T-cell (primary cell): ENCODE measurements around the gene PIK3R1. TPM values are rescaled to one million over a fixed set of nuclear protein-coding genes. Genes with fewer than 3 reads are reported as not detected.

Experiments used
- ATAC-seq, 4 experiments: fragments of 200-7000 bp in 3 of 4; fragments of 150-1000 bp in 1 of 4; cut with Tn5 transposase; replicated peaks in 1 of 4; 1 replicate in 3 of 4; 2 replicates in 1 of 4; pipeline ENCODE4 v1.10.0; 2021; ENCODE audit warnings: moderate library complexity in 3 of 4, mild to moderate bottlenecking in 2 of 4, moderate number of reproducible peaks in 1 of 4
- CTCF ChIA-PET, 2 donors: fragments of 300-600 bp; sonication (Branson Sonifier 250); formaldehyde crosslinking; loops; one replicate each; lab custom pipeline; 2022; ENCODE audit warnings: antibody characterized with exemption in 2 of 2; lab: Charles Lee
- POLR2A ChIA-PET, 2 donors: fragments of 300-600 bp; sonication (Branson Sonifier 250); formaldehyde crosslinking; loops; one replicate each; lab custom pipeline; 2022; ENCODE audit warnings: antibody characterized with exemption in 2 of 2; lab: Charles Lee
- DNase-seq, 35 experiments: peaks; one replicate each; pipeline versions ENCODE4 v3.0.0 to v3.0.0-alpha.2; 2013 to 2023
- H3K27ac ChIP-seq: one replicate; pipeline ENCODE4 v1.5.1; 2013; ENCODE audit warnings: low read length
- H3K27me3 ChIP-seq, 2 experiments: replicated peaks in 1 of 2; 1 replicate in 1 of 2; 2 replicates in 1 of 2; pipeline versions ENCODE4 v1.6.1 to v1.7.0; 2013; ENCODE audit warnings: low read length in 1 of 2, mixed read lengths in 1 of 2; ENCODE audit not compliant: control insufficient read depth in 2 of 2, insufficient read depth in 2 of 2; ENCODE audit errors: extremely low read depth in 1 of 2
- H3K36me3 ChIP-seq, 2 donors: 1 replicate in 1 of 2; 2 replicates in 1 of 2; pipeline versions ENCODE4 v1.6.1 to v1.7.0; 2013; ENCODE audit warnings: low read length in 1 of 2; ENCODE audit not compliant: control insufficient read depth in 2 of 2, insufficient read depth in 1 of 2; ENCODE audit errors: extremely low read depth in 1 of 2
- H3K4me1 ChIP-seq, 2 experiments: 1 replicate in 1 of 2; 2 replicates in 1 of 2; pipeline versions ENCODE4 v1.6.1 to v1.7.0; 2013; ENCODE audit warnings: low read length in 2 of 2, mixed read lengths in 1 of 2; ENCODE audit not compliant: insufficient read depth in 2 of 2, control insufficient read depth in 1 of 2; ENCODE audit errors: extremely low read depth in 1 of 2
- H3K4me3 ChIP-seq, 2 donors: 1 replicate in 1 of 2; 2 replicates in 1 of 2; pipeline versions ENCODE4 v1.5.1 to v1.7.0; 2013; ENCODE audit warnings: mild to moderate bottlenecking in 2 of 2, low read length in 1 of 2, moderate library complexity in 1 of 2; ENCODE audit not compliant: control insufficient read depth in 1 of 2; ENCODE audit errors: extremely low read depth in 1 of 2
- H3K9me3 ChIP-seq: 2 replicates; pipeline ENCODE4 v1.7.0; 2013
- H3K27ac Mint-ChIP-seq, 2 donors: one replicate each; pipeline ENCODE4 v1.8.0; 2020 to 2021; ENCODE audit warnings: mild to moderate bottlenecking in 2 of 2, mixed read lengths in 2 of 2
- H3K27me3 Mint-ChIP-seq, 2 donors: one replicate each; pipeline ENCODE4 v1.8.0; 2021 to 2022; ENCODE audit warnings: mixed read lengths in 2 of 2
- H3K36me3 Mint-ChIP-seq: one replicate; pipeline ENCODE4 v1.8.0; 2021; ENCODE audit warnings: mixed read lengths
- H3K4me1 Mint-ChIP-seq, 3 donors: one replicate each; pipeline ENCODE4 v1.8.0; 2020 to 2022; ENCODE audit warnings: mixed read lengths in 3 of 3, mild to moderate bottlenecking in 1 of 3
- H3K4me3 Mint-ChIP-seq, 3 donors: one replicate each; pipeline ENCODE4 v1.8.0; 2020 to 2022; ENCODE audit warnings: mild to moderate bottlenecking in 3 of 3, mixed read lengths in 3 of 3, moderate library complexity in 3 of 3
- H3K9me3 Mint-ChIP-seq, 3 donors: one replicate each; pipeline ENCODE4 v1.8.0; 2020 to 2022; ENCODE audit warnings: mixed read lengths in 3 of 3
- WGBS: methylation state at CpG from one replicate; pipeline ENCODE4 v1.1.5; 2013; ENCODE audit warnings: missing lambda C conversion rate; ENCODE audit not compliant: insufficient coverage; 5-methylcytosine and 5-hydroxymethylcytosine counted together
- total RNA-seq, 35 experiments: library from RNA in 6 of 35; stranded (reverse) in 6 of 35; fragments of 120-200 nt in 1 of 35; gene quantifications; one replicate each; pipeline versions ENCODE4 v1.2.1 to v1.2.4 and lab custom pipeline; 2013 to 2026

Gene PIK3R1
- total RNA-seq, 5 donors from 2014 or later (not counting 1 experiment from before 2014, with no cell fraction given): 83.7 to 370 (median 105) TPM

- ChIA-PET POLR2A (interaction anchor here (0.6 to 2.8 kb wide), 2 partner anchors 22 to 26 kb away, joined by 6 to 25 read pairs; no protein-coding TSS in a partner anchor), CTCF (interaction anchor here (0.6 to 4.6 kb wide), 3 partner anchors 36 to 55 kb away, joined by 4 to 23 read pairs (median 8); no protein-coding TSS in a partner anchor)
- Histone ChIP-seq H3K36me3 (peaks cover 3 to 4% of the 10 kb centered on the region in 2 donors), H3K27me3 (no peaks in the 10 kb centered on the region), H3K4me1 (peaks cover 24 to 28% of the 10 kb centered on the region in 2 experiments), H3K9me3 (no peaks in the 10 kb centered on the region), H3K4me3 (peak overlapping the region; percentile 76 to 90), H3K27ac (no peak overlapping the region)
- DNase-seq (no peak), ATAC-seq (no peak)
- Mint-ChIP-seq H3K36me3 (peaks cover 17% of the 10 kb centered on the region), H3K27ac (peak overlapping the region; percentile 28 to 90), H3K4me1 (peaks cover 58 to 66% (median 60%) of the 10 kb centered on the region in 3 donors), H3K4me3 (peak overlapping the region; percentile 85 to 92 (median 88)), H3K9me3 (peaks cover 0 to 4% (median 0%) of the 10 kb centered on the region in 3 donors), H3K27me3 (no peaks in the 10 kb centered on the region)
- 43% methylated on average over 5 of the region's 5 CpGs for WGBS
Measured at GRCh38 chr5:68217528-68217927, 2.0 kb downstream of the PIK3R1 start.

GRCh38 chr5:68219161-68219816, 3.7 kb downstream of the PIK3R1 start:
- Mint-ChIP-seq H3K27ac (peak overlapping the region in 1 of 2 donors; percentile 14), H3K27me3 (no peaks in the 10 kb centered on the region), H3K9me3 (peaks cover 0 to 4% (median 0%) of the 10 kb centered on the region in 3 donors), H3K4me3 (peak overlapping the region; percentile 0 to 85 (median 25)), H3K4me1 (peaks cover 70 to 77% (median 72%) of the 10 kb centered on the region in 3 donors), H3K36me3 (peaks cover 22% of the 10 kb centered on the region)
- Histone ChIP-seq H3K27me3 (no peaks in the 10 kb centered on the region), H3K9me3 (no peaks in the 10 kb centered on the region), H3K36me3 (peaks cover 3 to 4% of the 10 kb centered on the region in 2 donors), H3K4me3 (no peak overlapping the region), H3K27ac (no peak overlapping the region), H3K4me1 (peaks cover 31 to 39% of the 10 kb centered on the region in 2 experiments)
- no peak for ATAC-seq
- ChIA-PET POLR2A (interaction anchor here (0.6 to 1.4 kb wide), 5 partner anchors 11 to 68 kb away, joined by 3 to 10 read pairs (median 4); no protein-coding TSS in a partner anchor), CTCF (interaction anchor here (1.2 to 4.6 kb wide), 4 partner anchors 24 to 37 kb away, joined by 4 to 23 read pairs (median 4); no protein-coding TSS in a partner anchor)
- 86% methylated on average over 1 of the region's 3 CpGs for WGBS
- DNase-seq: no peak

- Mint-ChIP-seq H3K36me3 (peaks cover 22% of the 10 kb centered on the region), H3K27me3 (no peaks in the 10 kb centered on the region), H3K27ac (peak overlapping the region; percentile 59 to 63), H3K9me3 (peaks cover 0 to 4% (median 0%) of the 10 kb centered on the region in 3 donors), H3K4me1 (peaks cover 78 to 83% (median 78%) of the 10 kb centered on the region in 3 donors), H3K4me3 (peak overlapping the region in 1 of 3 donors; percentile 10)
- peaks cover 3 to 4% of the 10 kb centered on the region in 2 donors for H3K36me3 ChIP-seq
- WGBS: 100% methylated on average over 6 of the region's 7 CpGs
- no peaks in the 10 kb centered on the region for H3K27me3 ChIP-seq
- no peak overlapping the region for H3K27ac ChIP-seq
- DNase-seq: no peak
- ChIA-PET CTCF (interaction anchor here (1.2 to 1.5 kb wide), 2 partner anchors 26 to 36 kb away, joined by 4 read pairs; no protein-coding TSS in a partner anchor), POLR2A (interaction anchor here (0.6 to 1.3 kb wide), 2 partner anchors 24 to 67 kb away, joined by 3 to 4 read pairs; no protein-coding TSS in a partner anchor)
- ATAC-seq: no peak
- peaks cover 29 to 41% of the 10 kb centered on the region in 2 experiments for H3K4me1 ChIP-seq
- H3K4me3 ChIP-seq: no peak overlapping the region
- H3K9me3 ChIP-seq: no peaks in the 10 kb centered on the region
Measured at GRCh38 chr5:68220260-68220659, 4.7 kb downstream of the PIK3R1 start.

- H3K27ac Mint-ChIP-seq: no peak overlapping the region
- POLR2A ChIA-PET: no interaction called here
- Histone ChIP-seq H3K27me3 (no peaks in the 10 kb centered on the region), H3K36me3 (peaks cover 4 to 8% of the 10 kb centered on the region in 2 donors), H3K9me3 (no peaks in the 10 kb centered on the region), H3K4me3 (no peak overlapping the region), H3K4me1 (peaks cover 35 to 41% of the 10 kb centered on the region in 2 experiments), H3K27ac (no peak overlapping the region)
- H3K4me1 Mint-ChIP-seq: peaks cover 85 to 90% (median 85%) of the 10 kb centered on the region in 3 donors
- peaks cover 0 to 4% (median 0%) of the 10 kb centered on the region in 3 donors for H3K9me3 Mint-ChIP-seq
- CTCF ChIA-PET: no interaction called here
- no peaks in the 10 kb centered on the region for H3K27me3 Mint-ChIP-seq
- ATAC-seq (no peak), DNase-seq (no peak)
- H3K4me3 Mint-ChIP-seq: no peak overlapping the region
- H3K36me3 Mint-ChIP-seq: peaks cover 28% of the 10 kb centered on the region
- no CpG with 5 or more reads among the region's 2 CpGs for WGBS
Measured at GRCh38 chr5:68220914-68221313, 5.4 kb downstream of the PIK3R1 start.

GRCh38 chr5:68221488-68221887, 5.9 kb downstream of the PIK3R1 start:
- WGBS: no CpG with 5 or more reads among the region's 1 CpG
- peak overlapping the region in 1 of 3 donors; percentile 12 for H3K4me3 Mint-ChIP-seq
- H3K4me3 ChIP-seq: no peak overlapping the region
- no peak overlapping the region for H3K27ac ChIP-seq
- peaks cover 33% of the 10 kb centered on the region for H3K36me3 Mint-ChIP-seq
- H3K27me3 Mint-ChIP-seq: no peaks in the 10 kb centered on the region
- POLR2A ChIA-PET: no interaction called here
- peaks cover 0 to 4% (median 0%) of the 10 kb centered on the region in 3 donors for H3K9me3 Mint-ChIP-seq
- H3K36me3 ChIP-seq: peaks cover 7 to 14% of the 10 kb centered on the region in 2 donors
- H3K27me3 ChIP-seq: no peaks in the 10 kb centered on the region
- peak overlapping the region in 1 of 2 donors; percentile 36 for H3K27ac Mint-ChIP-seq
- H3K9me3 ChIP-seq: no peaks in the 10 kb centered on the region
- CTCF ChIA-PET: no interaction called here
- peaks cover 41% of the 10 kb centered on the region in 2 experiments for H3K4me1 ChIP-seq
- no peak for DNase-seq
- ATAC-seq: no peak
- peaks cover 90 to 96% (median 91%) of the 10 kb centered on the region in 3 donors for H3K4me1 Mint-ChIP-seq

GRCh38 chr5:68222310-68222709, 6.8 kb downstream of the PIK3R1 start:
- no peaks in the 10 kb centered on the region for H3K27me3 Mint-ChIP-seq
- Histone ChIP-seq H3K4me3 (no peak overlapping the region), H3K36me3 (peaks cover 10 to 22% of the 10 kb centered on the region in 2 donors), H3K9me3 (no peaks in the 10 kb centered on the region), H3K27ac (no peak overlapping the region), H3K4me1 (peaks cover 37 to 42% of the 10 kb centered on the region in 2 experiments), H3K27me3 (no peaks in the 10 kb centered on the region)
- DNase-seq: no peak
- peak overlapping the region in 1 of 3 donors; percentile 41 for H3K4me3 Mint-ChIP-seq
- peaks cover 0 to 4% (median 0%) of the 10 kb centered on the region in 3 donors for H3K9me3 Mint-ChIP-seq
- WGBS: 94% methylated on average over 3 of the region's 3 CpGs
- ChIA-PET CTCF (interaction anchor here (0.5 to 1.0 kb wide), 4 partner anchors 24 to 64 kb away, joined by 3 to 4 read pairs (median 3); no protein-coding TSS in a partner anchor), POLR2A (interaction anchor here in 1 of 2 donors (0.6 kb wide), 1 partner anchor 1907 kb away, joined by 3 read pairs; no protein-coding TSS in a partner anchor)
- H3K4me1 Mint-ChIP-seq: peaks cover 92 to 97% (median 92%) of the 10 kb centered on the region in 3 donors
- ATAC-seq: no peak
- H3K36me3 Mint-ChIP-seq: peaks cover 42% of the 10 kb centered on the region
- H3K27ac Mint-ChIP-seq: peak overlapping the region in 1 of 2 donors; percentile 40
